HepG2 (cell line): Measurements from ENCODE around the gene ERCC4. TPM values are rescaled to one million over a fixed set of nuclear protein-coding genes. Genes with fewer than 3 reads are reported as not detected.
A peak's percentile ranks its signal among the peaks of the same experiment; 100 is the strongest.

Experiments
- ASH2L ChIP-seq: fragments of 300-600, 200-600 bp; sonication (generic); IDR thresholded peaks from 2 replicates; pipeline ENCODE4 v1.7.0; 2017; ENCODE audit warnings: low read depth, mild to moderate bottlenecking, moderate library complexity, mixed read lengths, low read length; ENCODE audit not compliant: insufficient read length
- CREM ChIP-seq, 2 experiments: sonication (generic) in 1 of 2; formaldehyde crosslinking in 1 of 2; IDR thresholded peaks; 2 replicates each; pipeline versions ENCODE4 v1.4.0 to v1.6.1; 2016 to 2020; ENCODE audit warnings: antibody characterized with exemption in 1 of 2, mild to moderate bottlenecking in 1 of 2, missing genetic modification reagents in 1 of 2
- DZIP1 ChIP-seq: sonication (generic); formaldehyde crosslinking; IDR thresholded peaks from 2 replicates; pipeline ENCODE4 v1.5.0; 2020; ENCODE audit warnings: mild to moderate bottlenecking, missing genetic modification reagents
- ESRRA ChIP-seq: sonication (generic); formaldehyde crosslinking; IDR thresholded peaks from 2 replicates; pipeline ENCODE4 v1.5.1; 2020; ENCODE audit warnings: mild to moderate bottlenecking, low read depth, missing genetic modification reagents
- ETV5 ChIP-seq: IDR thresholded peaks from 2 replicates; pipeline ENCODE4 v1.6.1; 2018; ENCODE audit warnings: missing biosample characterization, missing genetic modification reagents, inconsistent platforms, borderline replicate concordance
- MXI1 ChIP-seq: IDR thresholded peaks from 3 replicates; pipeline ENCODE4 v1.6.1; 2012; ENCODE audit warnings: low read depth, low read length, inconsistent platforms, borderline replicate concordance
- NFKBIZ ChIP-seq: IDR thresholded peaks from 2 replicates; pipeline ENCODE4 v1.6.1; 2018; ENCODE audit warnings: missing genetic modification reagents, missing compliant biosample characterization
- ONECUT2 ChIP-seq: sonication (generic); formaldehyde crosslinking; IDR thresholded peaks from 2 replicates; pipeline ENCODE4 v1.4.0; 2020; ENCODE audit warnings: missing genetic modification reagents
- PAXIP1 ChIP-seq: sonication (generic); formaldehyde crosslinking; conservative IDR thresholded peaks from 2 replicates; pipeline ENCODE4 v1.4.0; 2020; ENCODE audit warnings: mild to moderate bottlenecking, missing genetic modification reagents, moderate library complexity
- PHF5A ChIP-seq: IDR thresholded peaks from one replicate; pipeline ENCODE4 v1.6.1; 2018; ENCODE audit warnings: low read depth, missing genetic modification reagents; ENCODE audit not compliant: unreplicated experiment
- SOX6 ChIP-seq, 2 experiments: fragments of 450-650 bp in 1 of 2; sonication (generic) in 1 of 2; formaldehyde crosslinking in 1 of 2; IDR thresholded peaks; 2 replicates each; pipeline versions ENCODE4 v1.4.0 to v1.6.1; 2017 to 2020; ENCODE audit warnings: antibody characterized with exemption in 1 of 2, mild to moderate bottlenecking in 1 of 2, missing genetic modification reagents in 1 of 2
- XRCC5 ChIP-seq: fragments of 200-400 bp; formaldehyde crosslinking; optimal IDR thresholded peaks from 2 replicates; pipeline ENCODE3; 2017; ENCODE audit warnings: mild to moderate bottlenecking, low read length
- ZC3H13 ChIP-seq: sonication (generic); formaldehyde crosslinking; IDR thresholded peaks from 2 replicates; pipeline ENCODE4 v1.8.1; 2023; ENCODE audit warnings: mild to moderate bottlenecking, missing genetic modification reagents, moderate library complexity
- ZNF33B ChIP-seq: sonication (generic); formaldehyde crosslinking; IDR thresholded peaks from 2 replicates; pipeline ENCODE4 v1.5.1; 2020; ENCODE audit warnings: mild to moderate bottlenecking, missing genetic modification reagents
- ZNF431 ChIP-seq: sonication (generic); formaldehyde crosslinking; IDR thresholded peaks from 2 replicates; pipeline ENCODE4 v1.9.0; 2022; ENCODE audit warnings: missing genetic modification reagents, low read depth, mild to moderate bottlenecking, borderline replicate concordance
- ZSCAN22 ChIP-seq: sonication (generic); formaldehyde crosslinking; IDR thresholded peaks from 2 replicates; pipeline ENCODE4 v1.4.0; 2020; ENCODE audit warnings: mild to moderate bottlenecking, missing genetic modification reagents
- polyA plus RNA-seq, 8 experiments: library from polyadenylated mRNA; depleted of rRNA in 3 of 8; stranded (reverse) in 7 of 8; unstranded in 1 of 8; fragments of >200 nt; fragmentation: Illumina TruSeq in 4 of 8; extraction: Trizol in 4 of 8; gene quantifications; 2 replicates each; pipeline versions ENCODE4 v1.2.1 to v1.2.3, GENCODE V29; 2011 to 2016; ENCODE audit warnings: low read depth in 4 of 8, missing spikeins in 1 of 8, mixed read lengths in 1 of 8; ENCODE audit not compliant: insufficient read depth in 1 of 8
- total RNA-seq, 5 experiments: library from RNA; depleted of rRNA; stranded (reverse); fragments of >200 nt; fragmentation: Illumina TruSeq; extraction: Trizol; gene quantifications; 2 replicates each; pipeline ENCODE4 v1.2.3, GENCODE V29; 2016; ENCODE audit warnings: low read depth in 1 of 5
- TF ChIP-seq, protein P1 (sequence below): sonication (generic); formaldehyde crosslinking; IDR thresholded peaks from 2 replicates; pipeline ENCODE4 v1.4.0; 2020; ENCODE audit warnings: low read depth, mild to moderate bottlenecking, missing genetic modification reagents
- TF ChIP-seq, protein P2 (sequence below): sonication (generic); formaldehyde crosslinking; IDR thresholded peaks from 2 replicates; pipeline ENCODE4 v1.4.0; 2020; ENCODE audit warnings: mild to moderate bottlenecking, missing genetic modification reagents, borderline replicate concordance

Gene ERCC4
- total and polyA plus RNA-seq, 2 of the 13 experiments (the other 11 are each of a cell fraction or from before 2014, with no cell fraction given), result 5.4 to 15.2 TPM

DNA sequence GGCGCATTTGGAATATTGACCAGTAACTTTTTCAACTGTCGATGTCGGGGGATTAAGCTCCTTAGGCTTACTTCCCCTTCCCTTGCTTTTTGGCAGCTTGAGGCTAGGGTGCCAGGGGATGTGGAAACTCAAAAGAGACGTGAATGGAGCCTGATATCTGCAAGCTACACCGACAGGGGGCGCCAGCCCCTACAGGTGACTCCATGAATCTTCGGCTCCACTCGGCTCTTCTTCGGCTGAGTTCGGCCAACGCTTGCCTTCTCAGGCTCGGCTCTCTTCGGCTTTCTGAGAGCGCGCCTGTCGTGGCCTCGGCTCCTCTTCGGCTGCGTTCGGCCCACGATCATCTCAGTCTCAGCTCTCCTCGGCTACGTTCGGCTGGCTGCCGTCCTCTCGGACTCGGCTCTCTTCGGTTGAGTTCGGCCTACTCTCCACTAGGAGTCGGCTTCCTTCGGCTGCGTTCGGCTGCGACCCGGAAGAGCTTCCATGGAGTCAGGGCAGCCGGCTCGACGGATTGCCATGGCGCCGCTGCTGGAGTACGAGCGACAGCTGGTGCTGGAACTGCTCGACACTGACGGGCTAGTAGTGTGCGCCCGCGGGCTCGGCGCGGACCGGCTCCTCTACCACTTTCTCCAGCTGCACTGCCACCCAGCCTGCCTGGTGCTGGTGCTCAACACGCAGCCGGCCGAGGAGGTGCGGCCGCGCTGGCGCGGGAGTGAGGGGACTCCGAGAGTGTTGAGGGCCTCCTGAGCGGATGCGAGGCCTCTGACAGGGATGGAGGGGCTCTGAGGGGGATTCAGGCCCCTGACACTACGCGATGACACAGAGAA lies at the start of gene ERCC4 (continued):
- peak; percentile 92 for TF ChIP-seq ZNF33B
- TF ChIP-seq, protein P1, sequence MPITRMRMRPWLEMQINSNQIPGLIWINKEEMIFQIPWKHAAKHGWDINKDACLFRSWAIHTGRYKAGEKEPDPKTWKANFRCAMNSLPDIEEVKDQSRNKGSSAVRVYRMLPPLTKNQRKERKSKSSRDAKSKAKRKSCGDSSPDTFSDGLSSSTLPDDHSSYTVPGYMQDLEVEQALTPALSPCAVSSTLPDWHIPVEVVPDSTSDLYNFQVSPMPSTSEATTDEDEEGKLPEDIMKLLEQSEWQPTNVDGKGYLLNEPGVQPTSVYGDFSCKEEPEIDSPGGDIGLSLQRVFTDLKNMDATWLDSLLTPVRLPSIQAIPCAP (CRISPR knock-in tag), result no peak
- peak; percentile 38; the same call in 1 of the 2 replicates for TF ChIP-seq ZC3H13
- peak; percentile 70 for TF ChIP-seq ETV5 (CRISPR knock-in tag)
- peak; percentile 96 for TF ChIP-seq DZIP1
- TF ChIP-seq ONECUT2 (CRISPR knock-in tag), result peak; percentile 49; the same call in 1 of the 2 replicates
- TF ChIP-seq XRCC5, result peak; percentile 97
- TF ChIP-seq ESRRA (CRISPR knock-in tag), result no peak
- TF ChIP-seq, protein P2, sequence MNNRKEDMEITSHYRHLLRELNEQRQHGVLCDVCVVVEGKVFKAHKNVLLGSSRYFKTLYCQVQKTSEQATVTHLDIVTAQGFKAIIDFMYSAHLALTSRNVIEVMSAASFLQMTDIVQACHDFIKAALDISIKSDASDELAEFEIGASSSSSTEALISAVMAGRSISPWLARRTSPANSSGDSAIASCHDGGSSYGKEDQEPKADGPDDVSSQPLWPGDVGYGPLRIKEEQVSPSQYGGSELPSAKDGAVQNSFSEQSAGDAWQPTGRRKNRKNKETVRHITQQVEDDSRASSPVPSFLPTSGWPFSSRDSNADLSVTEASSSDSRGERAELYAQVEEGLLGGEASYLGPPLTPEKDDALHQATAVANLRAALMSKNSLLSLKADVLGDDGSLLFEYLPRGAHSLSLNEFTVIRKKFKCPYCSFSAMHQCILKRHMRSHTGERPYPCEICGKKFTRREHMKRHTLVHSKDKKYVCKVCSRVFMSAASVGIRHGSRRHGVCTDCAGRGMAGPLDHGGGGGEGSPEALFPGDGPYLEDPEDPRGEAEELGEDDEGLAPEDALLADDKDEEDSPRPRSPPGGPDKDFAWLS (CRISPR knock-in tag), result no peak
- peak; percentile 75; the same call in 1 of the 2 replicates for TF ChIP-seq NFKBIZ (CRISPR knock-in tag)
- no peak for TF ChIP-seq SOX6 (IDR thresholded peaks at IDR 0.05)
- peak; percentile 74 for TF ChIP-seq SOX6 (CRISPR knock-in tag; IDR thresholded peaks at IDR 0.05)
- peak; percentile 98 for TF ChIP-seq ASH2L
- peak; percentile 83; the same call in 2 of the 3 replicates for TF ChIP-seq MXI1
- peak; percentile 54 for TF ChIP-seq PAXIP1 (CRISPR knock-in tag)
- TF ChIP-seq ZSCAN22, result no peak
- no peak; the same call in 1 of the 2 replicates for TF ChIP-seq CREM (IDR thresholded peaks at IDR 0.05)
- no peak for TF ChIP-seq CREM (CRISPR knock-in tag; IDR thresholded peaks at IDR 0.05)
- no peak for TF ChIP-seq ZNF431 (CRISPR knock-in tag)
- no peak for TF ChIP-seq PHF5A
